GM12801 (cell line): Measurements from ENCODE around the gene ADGRV1.

Experiments used
- CTCF ChIP-seq: IDR thresholded peaks from one replicate; pipeline ENCODE4 v1.5.1; 2011; ENCODE audit warnings: control low read depth; ENCODE audit not compliant: insufficient read length; ENCODE audit errors: extremely low read depth

Gene ADGRV1

GRCh38 chr5:91101600-91102379, 543.2 kb downstream of the ADGRV1 start:
- TF ChIP-seq CTCF: no peak

- TF ChIP-seq CTCF: no peak
These were observed 544.9 kb downstream of the ADGRV1 start for GRCh38 chr5:91103353-91104061.

- no peak for TF ChIP-seq CTCF
These were observed 545.5 kb downstream of the ADGRV1 start for GRCh38 chr5:91104062-91104448.

DNA sequence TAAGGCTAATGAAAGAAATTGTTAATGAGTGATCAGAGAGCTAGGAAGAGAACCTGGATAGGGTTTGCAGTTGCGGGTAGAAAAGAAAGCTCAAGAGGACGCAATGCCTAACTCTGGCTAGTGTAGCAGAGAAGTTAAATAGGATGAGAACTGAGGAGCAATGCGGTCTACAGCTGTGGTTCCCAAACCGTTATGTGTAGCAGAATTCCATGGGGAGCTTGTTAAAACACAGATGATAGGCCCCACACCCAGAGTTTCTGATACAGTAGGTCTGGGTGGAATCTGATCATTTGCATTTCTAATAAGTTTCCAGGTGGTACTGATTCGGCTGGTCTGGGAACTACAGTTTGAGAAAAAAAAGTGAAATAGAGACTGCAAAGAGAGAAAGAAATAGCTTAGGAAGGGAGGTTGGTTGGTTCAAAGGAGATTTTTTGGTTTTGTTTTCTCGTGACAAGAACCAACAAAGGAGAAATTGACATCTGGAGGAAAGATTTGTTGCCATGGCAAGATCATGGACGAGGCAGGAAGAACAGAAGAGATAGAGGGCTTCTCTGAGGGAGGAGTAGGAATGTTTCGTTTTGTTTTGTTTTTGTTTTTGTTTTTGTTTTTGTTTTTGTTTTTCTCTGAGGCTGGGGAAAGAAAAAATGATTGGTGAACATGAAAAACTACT, 548.4 kb downstream of the ADGRV1 start:
- TF ChIP-seq CTCF: no peak

- no peak for TF ChIP-seq CTCF
These were observed 551.0 kb downstream of the ADGRV1 start for GRCh38 chr5:91109634-91110033.

GRCh38 chr5:91110686-91111085, 552.1 kb downstream of the ADGRV1 start:
- no peak for TF ChIP-seq CTCF

DNA sequence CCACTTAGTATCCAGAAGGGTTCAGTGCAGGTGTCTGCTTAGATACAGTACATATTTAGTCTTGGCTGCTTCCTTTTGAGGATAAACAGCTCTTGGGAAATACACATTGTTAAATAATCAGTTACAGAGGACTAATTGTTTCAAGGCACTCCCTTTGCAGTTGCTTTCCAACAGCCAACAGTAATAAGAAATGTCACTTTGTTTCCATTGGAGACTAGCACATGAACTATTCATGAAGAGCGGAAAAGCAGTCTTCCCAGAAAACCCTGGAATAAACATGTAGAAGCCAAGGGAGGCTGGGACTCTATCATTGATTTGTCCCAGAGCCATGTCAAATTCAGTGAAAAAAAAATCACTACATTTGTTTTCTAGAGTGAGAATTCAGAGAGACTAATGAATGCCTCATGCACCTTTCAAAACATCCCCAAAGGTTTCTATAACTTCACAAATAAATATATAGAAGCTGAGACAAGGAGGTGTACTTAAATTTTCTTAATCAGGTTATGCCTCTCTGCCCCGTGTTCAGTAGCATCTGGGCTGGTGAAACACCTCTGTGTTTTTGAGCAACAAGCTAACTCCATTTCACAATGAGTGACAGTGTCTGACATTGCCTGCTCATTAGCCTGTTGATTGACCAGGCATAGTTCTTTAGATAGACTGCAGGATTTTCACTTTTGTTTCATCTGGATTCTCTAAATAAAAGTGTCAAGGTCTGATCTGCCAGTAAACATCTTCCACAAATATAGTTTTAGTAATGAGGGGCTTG, 553.1 kb downstream of the ADGRV1 start:
- no peak for TF ChIP-seq CTCF
